Measurements from ENCODE around the gene DEDD. TPM values are rescaled to one million over a fixed set of nuclear protein-coding genes. Genes with fewer than 3 reads are reported as not detected.

DEDD gene
- total and polyA plus RNA-seq, 2 of the 13 experiments (the other 11 are each of a cell fraction or from before 2014, with no cell fraction given), result 12.6 to 27.8 TPM

DNA sequence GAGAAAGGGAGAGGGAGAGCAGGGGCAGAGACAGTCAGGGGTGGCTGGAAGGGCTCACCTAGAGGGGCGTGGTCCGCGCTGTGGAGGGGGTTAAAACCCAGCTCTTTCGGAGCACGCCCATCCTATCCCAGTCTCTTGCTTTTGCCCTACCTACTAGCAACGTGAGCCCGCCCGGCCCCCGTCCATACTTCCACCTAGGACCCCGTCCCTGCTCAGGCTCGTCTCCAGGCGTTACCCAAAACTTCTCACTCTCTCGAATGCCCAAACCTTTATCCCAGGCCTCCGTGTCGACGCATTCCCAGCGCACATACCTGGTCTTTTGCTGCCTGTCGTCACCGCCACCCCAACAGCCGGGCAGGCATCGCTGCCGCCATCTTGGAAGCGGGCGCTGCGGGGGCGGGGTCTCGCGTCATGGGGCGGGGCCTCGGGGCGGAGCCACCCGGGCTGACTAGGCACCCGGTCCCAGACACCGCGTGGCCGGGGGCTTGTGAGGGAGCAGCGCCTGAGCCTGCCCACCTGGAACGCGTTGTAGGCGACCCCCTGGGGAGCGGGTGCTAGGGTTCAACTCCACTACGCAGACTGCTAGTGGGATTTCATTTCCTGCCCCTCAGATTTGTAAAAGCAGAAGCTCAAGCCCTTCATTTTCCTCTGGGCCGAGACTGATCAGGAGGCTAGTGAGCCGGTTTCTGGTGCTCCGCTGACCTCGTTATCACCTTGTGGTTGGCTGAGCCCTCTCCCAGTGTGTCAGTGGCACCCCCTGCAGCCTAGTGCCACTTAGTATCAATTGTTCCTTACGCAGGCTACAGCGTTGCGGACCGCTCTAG, 44.9 kb upstream of the DEDD start, which contains the start of gene B4GALT3 (continued):
- no peak for TF ChIP-seq ZNF496 (CRISPR knock-in tag; IDR thresholded peaks at IDR 0.05; ENCODE audit: insufficient replicate concordance)
- peak in 1 of 2 experiments; percentile 68; a peak in 2 of 4 replicates for TF ChIP-seq ATF4 (CRISPR knock-in tag; IDR thresholded peaks at IDR 0.05)
- TF ChIP-seq RBM22 (optimal IDR thresholded peaks at IDR 0.05; ENCODE audit: low read length), result peak; percentile 73
- no peak for TF ChIP-seq ZBTB37 (CRISPR knock-in tag; IDR thresholded peaks at IDR 0.05)
- no peak for TF ChIP-seq SP2 (CRISPR knock-in tag; IDR thresholded peaks at IDR 0.05)
- TF ChIP-seq ZSCAN12 (CRISPR knock-in tag; IDR thresholded peaks at IDR 0.05), result no peak; the same call in 1 of the 2 replicates
- no peak for TF ChIP-seq CEBPB (IDR thresholded peaks at IDR 0.05; ENCODE audit: borderline replicate concordance, low read depth, low read length)
- TF ChIP-seq, protein P1, sequence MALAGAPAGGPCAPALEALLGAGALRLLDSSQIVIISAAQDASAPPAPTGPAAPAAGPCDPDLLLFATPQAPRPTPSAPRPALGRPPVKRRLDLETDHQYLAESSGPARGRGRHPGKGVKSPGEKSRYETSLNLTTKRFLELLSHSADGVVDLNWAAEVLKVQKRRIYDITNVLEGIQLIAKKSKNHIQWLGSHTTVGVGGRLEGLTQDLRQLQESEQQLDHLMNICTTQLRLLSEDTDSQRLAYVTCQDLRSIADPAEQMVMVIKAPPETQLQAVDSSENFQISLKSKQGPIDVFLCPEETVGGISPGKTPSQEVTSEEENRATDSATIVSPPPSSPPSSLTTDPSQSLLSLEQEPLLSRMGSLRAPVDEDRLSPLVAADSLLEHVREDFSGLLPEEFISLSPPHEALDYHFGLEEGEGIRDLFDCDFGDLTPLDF (CRISPR knock-in tag; IDR thresholded peaks at IDR 0.05), result 0 out of 2 replicates have a peak, but pooled peaks have one; percentile 31
- peak; percentile 39; the same call in 1 of the 2 replicates for TF ChIP-seq MIXL1 (CRISPR knock-in tag; IDR thresholded peaks at IDR 0.05)
- TF ChIP-seq CHD2 (IDR thresholded peaks at IDR 0.05; ENCODE audit: low read depth, low read length), result no peak
- TF ChIP-seq TBX2 (CRISPR knock-in tag; IDR thresholded peaks at IDR 0.05; ENCODE audit: borderline replicate concordance), result peak; percentile 90
- TF ChIP-seq ZKSCAN5 (CRISPR knock-in tag; IDR thresholded peaks at IDR 0.05), result no peak
- peak; percentile 65; the same call in 1 of the 2 replicates for TF ChIP-seq ZNF598 (CRISPR knock-in tag; IDR thresholded peaks at IDR 0.05; ENCODE audit: borderline replicate concordance)
- TF ChIP-seq, protein P2, sequence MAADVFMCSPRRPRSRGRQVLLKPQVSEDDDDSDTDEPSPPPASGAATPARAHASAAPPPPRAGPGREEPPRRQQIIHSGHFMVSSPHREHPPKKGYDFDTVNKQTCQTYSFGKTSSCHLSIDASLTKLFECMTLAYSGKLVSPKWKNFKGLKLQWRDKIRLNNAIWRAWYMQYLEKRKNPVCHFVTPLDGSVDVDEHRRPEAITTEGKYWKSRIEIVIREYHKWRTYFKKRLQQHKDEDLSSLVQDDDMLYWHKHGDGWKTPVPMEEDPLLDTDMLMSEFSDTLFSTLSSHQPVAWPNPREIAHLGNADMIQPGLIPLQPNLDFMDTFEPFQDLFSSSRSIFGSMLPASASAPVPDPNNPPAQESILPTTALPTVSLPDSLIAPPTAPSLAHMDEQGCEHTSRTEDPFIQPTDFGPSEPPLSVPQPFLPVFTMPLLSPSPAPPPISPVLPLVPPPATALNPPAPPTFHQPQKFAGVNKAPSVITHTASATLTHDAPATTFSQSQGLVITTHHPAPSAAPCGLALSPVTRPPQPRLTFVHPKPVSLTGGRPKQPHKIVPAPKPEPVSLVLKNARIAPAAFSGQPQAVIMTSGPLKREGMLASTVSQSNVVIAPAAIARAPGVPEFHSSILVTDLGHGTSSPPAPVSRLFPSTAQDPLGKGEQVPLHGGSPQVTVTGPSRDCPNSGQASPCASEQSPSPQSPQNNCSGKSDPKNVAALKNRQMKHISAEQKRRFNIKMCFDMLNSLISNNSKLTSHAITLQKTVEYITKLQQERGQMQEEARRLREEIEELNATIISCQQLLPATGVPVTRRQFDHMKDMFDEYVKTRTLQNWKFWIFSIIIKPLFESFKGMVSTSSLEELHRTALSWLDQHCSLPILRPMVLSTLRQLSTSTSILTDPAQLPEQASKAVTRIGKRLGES (CRISPR knock-in tag; IDR thresholded peaks at IDR 0.05; ENCODE audit: borderline replicate concordance), result no peak; the same call in 1 of the 2 replicates
- TF ChIP-seq ZNF766 (CRISPR knock-in tag; IDR thresholded peaks at IDR 0.05; ENCODE audit: borderline replicate concordance), result no peak
- TF ChIP-seq HNF4A (CRISPR knock-in tag; IDR thresholded peaks at IDR 0.05), result no peak; the same call in 1 of the 2 replicates
- TF ChIP-seq TOPORS (CRISPR knock-in tag; IDR thresholded peaks at IDR 0.05), result no peak
- no peak; the same call in 1 of the 2 replicates for TF ChIP-seq ZBTB3 (CRISPR knock-in tag; IDR thresholded peaks at IDR 0.05; ENCODE audit: borderline replicate concordance, low read depth)
- peak; percentile 86 for TF ChIP-seq ZNF879 (CRISPR knock-in tag; IDR thresholded peaks at IDR 0.05)
- TF ChIP-seq REXO4 (CRISPR knock-in tag; IDR thresholded peaks at IDR 0.05; ENCODE audit: borderline replicate concordance), result no peak
- 0 out of 2 replicates have a peak, but pooled peaks have one; percentile 54 for TF ChIP-seq IKZF5 (CRISPR knock-in tag; IDR thresholded peaks at IDR 0.05)

All from HepG2 (cell line).